Hepatocyte (in vitro differentiated cells): Measurements from ENCODE around the gene PPP3CA. TPM values are rescaled to one million over a fixed set of nuclear protein-coding genes. Genes with fewer than 3 reads are reported as not detected.

Experiments used
- DNase-seq: peaks from one replicate; pipeline ENCODE4 v3.0.0-alpha.2; 2016; ENCODE audit warnings: low spot score
- H2AFZ ChIP-seq: fragments of 200-600 bp; sonication (generic); 2 replicates; pipeline ENCODE4 v1.6.0; 2016; ENCODE audit warnings: antibody characterized with exemption, mild to moderate bottlenecking
- H3K27ac ChIP-seq: fragments of 200-600 bp; sonication (generic); 2 replicates; pipeline ENCODE4 v1.5.1; 2016; ENCODE audit warnings: mild to moderate bottlenecking
- H3K27me3 ChIP-seq: fragments of 200-600 bp; sonication (generic); 2 replicates; pipeline ENCODE4 v1.6.1; 2016
- H3K36me3 ChIP-seq: fragments of 200-600 bp; sonication (generic); replicated peaks from 2 replicates; pipeline ENCODE4 v1.5.1; 2016; ENCODE audit warnings: low read depth; ENCODE audit not compliant: insufficient read depth
- H3K4me1 ChIP-seq: fragments of 200-600 bp; sonication (generic); 2 replicates; pipeline ENCODE4 v1.5.1; 2016; ENCODE audit warnings: mild to moderate bottlenecking, moderate library complexity; ENCODE audit not compliant: insufficient read depth
- H3K4me2 ChIP-seq: fragments of 200-600 bp; sonication (generic); 2 replicates; pipeline ENCODE4 v1.6.0; 2016
- H3K4me3 ChIP-seq: fragments of 200-600 bp; sonication (generic); 2 replicates; pipeline ENCODE4 v1.5.1; 2016; ENCODE audit warnings: mild to moderate bottlenecking
- H3K79me2 ChIP-seq: fragments of 200-600 bp; sonication (generic); 2 replicates; pipeline ENCODE4 v1.6.0; 2017; ENCODE audit warnings: mild to moderate bottlenecking
- H3K9me2 ChIP-seq: fragments of 200-600 bp; sonication (generic); replicated peaks from 2 replicates; pipeline ENCODE4 v1.6.0; 2017; ENCODE audit warnings: mild to moderate bottlenecking; ENCODE audit not compliant: insufficient read depth
- H3K9me3 ChIP-seq: fragments of 200-600 bp; sonication (generic); 2 replicates; pipeline ENCODE4 v1.5.1; 2016; ENCODE audit warnings: low read depth, mild to moderate bottlenecking
- H4K20me1 ChIP-seq: fragments of 200-600 bp; sonication (generic); 2 replicates; pipeline ENCODE4 v1.6.0; 2016; ENCODE audit warnings: mild to moderate bottlenecking; ENCODE audit not compliant: insufficient read depth, poor library complexity, severe bottlenecking
- CTCF ChIP-seq: fragments of 200-600 bp; sonication (generic); IDR thresholded peaks from 2 replicates; pipeline ENCODE4 v1.5.1; 2016; ENCODE audit warnings: antibody characterized with exemption, mild to moderate bottlenecking; ENCODE audit not compliant: poor library complexity
- EZH2 ChIP-seq: fragments of 200-600 bp; sonication (generic); IDR thresholded peaks from 2 replicates; pipeline ENCODE4 v1.6.1; 2016; ENCODE audit warnings: antibody characterized with exemption, mild to moderate bottlenecking, borderline replicate concordance
- EZH2phosphoT487 ChIP-seq: fragments of 200-600 bp; sonication (generic); IDR thresholded peaks from one replicate; pipeline ENCODE4 v1.6.1; 2018; ENCODE audit warnings: antibody characterized with exemption, mild to moderate bottlenecking, low read depth, moderate library complexity; ENCODE audit not compliant: unreplicated experiment, severe bottlenecking
- WGBS: methylation state at CpG from one replicate; pipeline ENCODE4 v1.1.6; 2016; ENCODE audit warnings: low lambda C conversion rate; ENCODE audit errors: missing lambda C conversion rate; 5-methylcytosine and 5-hydroxymethylcytosine counted together
- polyA plus RNA-seq: library from polyadenylated mRNA; unstranded; fragments of >200 nt; fragmentation: Nextera tagmentation; extraction: Ambion mirVana; gene quantifications from 2 replicates; pipeline ENCODE4 v1.2.1, GENCODE V29; 2016
- total RNA-seq: library from RNA; depleted of rRNA; stranded (reverse); fragments of >200 nt; gene quantifications from 2 replicates; pipeline ENCODE4 v1.2.3, GENCODE V29; 2014

PPP3CA gene
- total and polyA plus RNA-seq, 2 experiments from 2014 or later, result 12.9 to 49.5 TPM

DNA sequence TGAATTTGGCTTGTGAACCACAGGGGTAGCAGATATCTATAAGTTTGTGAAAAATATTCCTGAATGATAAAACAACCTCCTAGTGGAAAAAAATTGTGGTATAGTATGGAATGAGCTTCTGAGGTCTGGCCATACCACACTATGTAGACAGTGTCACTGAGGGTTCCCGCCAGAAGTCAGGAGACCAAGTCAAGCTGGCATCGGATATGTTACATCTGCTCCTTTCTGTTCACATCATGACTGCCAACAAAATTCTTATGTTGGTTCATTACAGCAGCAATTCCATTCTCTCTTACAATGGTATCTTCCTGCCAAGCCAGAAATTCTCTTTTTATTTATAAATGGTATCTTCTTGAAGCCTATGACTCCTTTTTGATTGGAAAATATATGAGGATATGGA lies 273.0 kb downstream of the PPP3CA start:
- DNase-seq, result no peak
- H3K36me3 ChIP-seq, result no peaks in the 10 kb centered on the region
- H3K4me1 ChIP-seq, result no peaks in the 10 kb centered on the region
- H3K79me2 ChIP-seq, result no peaks in the 10 kb centered on the region
- H3K9me2 ChIP-seq, result no peaks in the 10 kb centered on the region
- no peaks in the 10 kb centered on the region for H4K20me1 ChIP-seq
- no peak overlapping the region for H3K4me3 ChIP-seq
- WGBS, result 95% methylated on average over 2 of the region's 2 CpGs
- no peaks in the 10 kb centered on the region for H3K9me3 ChIP-seq
- H3K27me3 ChIP-seq, result no peaks in the 10 kb centered on the region
- no peak for TF ChIP-seq EZH2
- no peak for TF ChIP-seq CTCF
- TF ChIP-seq EZH2phosphoT487, result no peak
- H3K27ac ChIP-seq, result no peak overlapping the region
- H2AFZ ChIP-seq, result no peak overlapping the region
- H3K4me2 ChIP-seq, result no peak overlapping the region

DNA sequence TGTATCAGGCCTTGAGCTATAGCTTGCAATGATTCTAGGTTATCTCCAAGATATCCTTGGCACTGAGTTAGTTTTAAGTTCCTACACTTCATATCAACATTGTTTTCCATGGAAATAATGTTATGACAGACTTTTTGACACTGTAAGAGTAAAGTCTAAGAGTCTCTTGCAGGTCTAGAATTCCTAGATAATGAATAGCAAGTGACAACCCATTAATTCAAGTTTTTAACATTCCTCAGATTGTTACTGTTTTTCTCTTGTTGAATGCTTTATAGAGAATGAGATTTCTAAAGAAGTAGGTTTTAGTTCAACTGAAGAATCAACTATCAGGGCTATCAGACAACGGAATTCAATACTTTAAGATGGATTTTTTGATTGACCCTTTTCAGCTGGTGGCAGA lies 276.1 kb downstream of the PPP3CA start:
- Histone ChIP-seq H4K20me1 (no peaks in the 10 kb centered on the region), H3K27ac (no peak overlapping the region), H3K9me3 (no peaks in the 10 kb centered on the region), H3K27me3 (no peaks in the 10 kb centered on the region), H3K4me1 (no peaks in the 10 kb centered on the region), H3K4me2 (no peak overlapping the region), H3K4me3 (no peak overlapping the region), H3K9me2 (no peaks in the 10 kb centered on the region), H2AFZ (no peak overlapping the region), H3K36me3 (no peaks in the 10 kb centered on the region), H3K79me2 (no peaks in the 10 kb centered on the region)
- no peak for DNase-seq
- TF ChIP-seq CTCF (no peak), EZH2 (no peak), EZH2phosphoT487 (no peak)
- whole genome bisulfite sequencing, result 92% methylated on average over 1 of the region's 1 CpG

DNA sequence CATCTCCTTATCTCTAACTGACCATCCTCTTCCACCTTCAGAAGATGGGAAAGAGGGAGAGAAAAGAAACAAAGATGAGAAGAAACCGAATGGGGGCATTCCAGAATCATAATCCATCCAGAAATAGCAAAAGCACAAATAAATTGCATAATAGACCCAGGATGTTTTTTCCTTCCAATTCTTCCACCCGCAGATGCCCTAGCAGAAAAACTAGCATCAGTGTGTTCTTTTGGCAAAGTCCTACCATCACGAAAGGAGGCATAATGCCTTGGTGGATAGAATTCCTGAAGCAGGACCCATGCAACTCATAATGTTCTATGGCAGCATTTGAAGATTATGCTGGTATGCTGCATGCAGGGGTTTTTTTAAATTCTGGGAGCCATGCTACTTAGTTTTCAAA lies 279.2 kb downstream of the PPP3CA start:
- no peak overlapping the region for H3K27ac ChIP-seq
- DNase-seq, result no peak
- no peaks in the 10 kb centered on the region for H3K9me3 ChIP-seq
- TF ChIP-seq CTCF, result no peak
- no peak for TF ChIP-seq EZH2
- no peak for TF ChIP-seq EZH2phosphoT487
- H3K4me2 ChIP-seq, result no peak overlapping the region
- no peaks in the 10 kb centered on the region for H3K4me1 ChIP-seq
- no peaks in the 10 kb centered on the region for H3K27me3 ChIP-seq
- H4K20me1 ChIP-seq, result no peaks in the 10 kb centered on the region
- H3K36me3 ChIP-seq, result no peaks in the 10 kb centered on the region
- H2AFZ ChIP-seq, result no peak overlapping the region
- H3K9me2 ChIP-seq, result no peaks in the 10 kb centered on the region
- no peak overlapping the region for H3K4me3 ChIP-seq
- 94% methylated on average over 3 of the region's 3 CpGs for WGBS
- H3K79me2 ChIP-seq, result no peaks in the 10 kb centered on the region

DNA sequence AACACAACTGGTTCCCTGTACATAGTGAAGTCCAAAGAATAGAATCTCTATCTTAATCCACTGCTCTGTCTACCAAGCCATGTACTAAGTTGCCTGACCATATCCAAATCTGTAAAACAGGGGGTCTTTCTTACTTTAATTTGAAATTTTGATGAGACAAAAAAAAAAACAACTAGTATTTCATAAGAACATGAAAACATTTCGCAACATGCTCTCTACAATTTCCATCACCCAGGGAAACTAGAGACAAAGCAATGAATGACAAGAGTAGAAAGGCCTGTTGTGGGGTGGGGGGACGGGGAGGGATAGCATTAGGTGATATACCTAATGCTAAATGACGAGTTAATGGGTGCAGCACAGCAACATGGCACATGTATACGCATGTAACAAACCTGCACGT lies 279.9 kb downstream of the PPP3CA start:
- no peaks in the 10 kb centered on the region for H3K36me3 ChIP-seq
- H3K4me2 ChIP-seq, result no peak overlapping the region
- H3K79me2 ChIP-seq, result no peaks in the 10 kb centered on the region
- no peak overlapping the region for H3K4me3 ChIP-seq
- 88% methylated on average over 5 of the region's 5 CpGs for WGBS
- H3K9me3 ChIP-seq, result no peaks in the 10 kb centered on the region
- H2AFZ ChIP-seq, result no peak overlapping the region
- TF ChIP-seq EZH2, result no peak
- no peaks in the 10 kb centered on the region for H3K27me3 ChIP-seq
- H3K27ac ChIP-seq, result no peak overlapping the region
- no peak for DNase-seq
- H4K20me1 ChIP-seq, result no peaks in the 10 kb centered on the region
- H3K9me2 ChIP-seq, result no peaks in the 10 kb centered on the region
- H3K4me1 ChIP-seq, result no peaks in the 10 kb centered on the region
